Measurements from ENCODE around the gene MINK1.

MINK1 gene

DNA sequence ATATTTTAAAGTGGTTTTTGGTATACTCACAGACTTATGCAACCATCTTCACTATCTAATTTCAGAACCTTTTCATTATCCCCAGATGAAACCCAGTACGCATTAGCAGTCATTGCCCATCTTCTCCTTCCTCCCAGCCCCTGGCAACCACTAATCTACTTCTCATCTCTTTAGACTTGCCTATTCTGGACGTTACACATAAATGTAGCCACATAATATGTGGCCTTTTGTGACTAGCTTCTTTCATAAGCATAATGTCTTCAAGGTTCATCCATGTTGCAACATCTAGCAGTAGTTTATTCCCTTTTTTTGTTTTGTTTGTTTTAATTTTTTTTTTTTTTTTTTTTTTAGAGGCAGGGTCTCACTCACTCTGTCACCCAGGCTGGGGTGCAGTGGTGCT lies 37.7 kb downstream of the MINK1 start:
- no peak for DNase-seq (ENCODE audit: low read depth in 2 of 2)

DNA sequence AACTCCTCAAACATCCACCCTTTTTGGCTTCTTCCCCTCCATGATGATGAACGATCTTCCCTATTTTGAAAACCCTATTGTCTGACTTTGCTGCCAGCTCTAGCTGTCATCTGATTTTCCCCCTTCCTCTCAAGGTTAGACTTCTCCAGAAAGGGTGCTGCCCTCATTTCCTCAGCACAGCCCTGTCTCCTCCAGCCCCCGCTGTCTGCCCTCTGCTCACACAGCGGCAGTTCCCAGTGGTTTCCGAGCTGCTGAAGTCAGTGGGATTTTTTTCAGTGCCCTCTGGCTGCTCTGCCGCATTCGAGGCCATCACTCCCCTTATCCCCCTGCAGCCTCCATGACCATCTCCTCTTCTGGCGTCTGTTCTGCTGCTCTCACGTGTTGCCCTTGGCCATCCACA lies 39.6 kb downstream of the MINK1 start:
- no peak for DNase-seq (ENCODE audit: low read depth in 2 of 2)

DNA sequence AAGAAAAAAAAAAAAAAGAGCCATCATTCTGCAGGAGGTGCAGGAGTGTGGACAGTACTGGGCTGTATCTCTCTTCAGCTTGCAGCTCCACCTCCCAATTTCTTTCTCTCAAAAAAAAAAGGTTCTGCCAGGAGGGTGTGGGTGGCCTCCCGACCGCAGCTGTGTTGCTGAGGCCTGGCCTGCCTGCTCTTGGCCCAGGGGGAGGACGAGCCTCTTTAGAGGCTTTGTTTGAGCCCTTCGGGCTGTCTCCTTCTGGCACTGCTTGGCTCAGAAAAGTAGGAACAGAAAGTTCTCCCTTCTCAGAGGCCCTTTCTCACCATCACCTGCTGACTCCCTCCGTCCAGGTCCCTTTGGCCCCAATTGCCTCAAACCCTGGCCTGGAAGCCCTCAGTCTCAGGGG lies 43.9 kb downstream of the MINK1 start:
- no peak for DNase-seq (ENCODE audit: low read depth in 2 of 2)

DNA sequence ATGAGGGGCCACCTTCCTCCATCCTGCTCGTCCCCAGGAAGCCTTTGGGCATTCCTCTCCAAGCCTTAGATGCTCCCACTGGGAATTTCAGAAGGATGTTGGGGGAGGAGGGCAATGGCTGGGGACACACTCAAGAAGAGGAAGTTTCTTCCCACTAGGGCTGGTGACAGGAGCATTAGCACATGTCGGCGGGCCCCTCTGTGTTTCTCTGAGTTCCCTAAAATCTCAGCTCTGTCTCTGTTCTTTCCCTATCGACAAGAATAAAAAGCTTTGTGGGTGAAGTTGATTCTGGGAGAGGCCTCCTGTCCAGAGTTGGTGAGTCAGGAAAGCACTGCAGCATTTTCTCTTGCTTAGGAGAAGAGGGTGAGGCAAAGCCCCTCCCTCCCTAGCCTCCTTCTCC lies 46.5 kb downstream of the MINK1 start:
- DNase-seq (ENCODE audit: low read depth in 2 of 2): no peak

DNA sequence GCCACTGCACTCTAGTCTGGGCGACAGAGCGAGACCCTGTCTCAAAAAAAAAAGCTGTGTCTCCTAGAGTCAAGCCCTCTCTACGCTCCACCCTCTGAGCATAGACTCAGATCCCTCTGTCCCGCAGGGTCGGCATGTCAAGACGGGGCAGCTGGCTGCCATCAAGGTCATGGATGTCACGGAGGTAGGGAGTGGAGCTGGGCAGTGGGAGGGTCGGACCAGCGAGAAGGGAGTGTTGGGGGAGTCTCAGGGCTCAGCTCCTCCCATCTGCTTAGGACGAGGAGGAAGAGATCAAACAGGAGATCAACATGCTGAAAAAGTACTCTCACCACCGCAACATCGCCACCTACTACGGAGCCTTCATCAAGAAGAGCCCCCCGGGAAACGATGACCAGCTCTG lies 47.7 kb downstream of the MINK1 start:
- DNase-seq (ENCODE audit: low read depth in 2 of 2): no peak

DNA sequence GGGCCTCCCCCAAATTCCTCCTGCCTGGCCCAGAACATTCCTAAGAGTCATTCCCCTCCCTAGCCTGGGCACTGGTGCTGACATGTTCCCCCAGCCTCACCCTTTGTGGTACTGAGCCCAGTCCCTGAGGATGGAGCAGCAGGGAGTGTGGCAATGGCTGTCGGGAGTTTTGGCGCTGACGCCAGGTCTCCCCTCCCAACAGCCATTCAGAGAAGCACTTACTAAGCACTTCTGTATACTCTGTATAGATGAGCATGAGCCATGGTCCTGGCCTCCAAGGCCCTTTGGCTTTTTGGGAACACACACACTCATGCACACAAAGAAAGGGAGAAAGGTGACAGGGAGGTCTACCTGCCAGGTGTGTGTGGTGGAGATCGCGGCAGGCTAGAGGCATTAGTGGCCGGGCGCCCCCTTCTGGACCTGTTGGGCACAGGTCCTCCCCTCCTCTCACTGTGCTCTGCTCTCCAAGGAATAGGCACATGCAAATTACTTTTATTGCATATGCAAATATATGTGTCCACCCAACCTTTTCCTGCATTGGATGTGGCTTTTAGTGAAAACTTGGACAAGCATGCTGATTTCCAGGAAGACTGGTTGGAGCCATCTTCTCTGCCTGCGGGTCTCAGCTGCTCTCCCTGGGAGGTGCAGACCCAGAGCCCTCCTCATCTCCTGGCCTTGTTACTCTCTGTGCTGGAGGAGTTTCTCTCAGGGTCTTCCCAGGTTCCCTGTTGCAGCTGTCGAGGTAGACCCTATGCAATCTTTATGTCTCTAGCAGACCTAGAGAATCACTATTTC lies 48.8 kb downstream of the MINK1 start:
- DNase-seq (ENCODE audit: low read depth in 2 of 2): peak in 1 of 2 donors; percentile 42

DNA sequence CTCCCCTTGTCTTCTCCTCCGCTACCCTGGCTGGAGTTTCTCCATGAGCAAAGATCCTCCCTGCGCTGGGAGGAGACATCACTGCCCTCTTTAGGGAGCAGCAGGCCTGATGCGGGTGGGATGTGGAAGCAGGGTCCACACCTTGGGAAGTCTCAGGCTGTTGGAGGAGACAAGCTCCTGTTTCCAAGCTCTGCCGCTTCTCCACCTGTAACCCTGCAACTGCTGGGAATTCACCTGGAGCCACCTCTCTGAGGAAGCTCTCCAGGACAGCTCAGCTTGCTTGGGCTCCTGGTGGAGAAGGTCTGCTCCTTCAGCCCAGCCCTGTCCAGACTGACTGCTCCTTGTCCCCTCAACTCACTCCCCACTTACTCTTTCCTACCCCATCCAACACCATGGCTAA lies 51.3 kb downstream of the MINK1 start:
- no peak for DNase-seq (ENCODE audit: low read depth in 2 of 2)

DNA sequence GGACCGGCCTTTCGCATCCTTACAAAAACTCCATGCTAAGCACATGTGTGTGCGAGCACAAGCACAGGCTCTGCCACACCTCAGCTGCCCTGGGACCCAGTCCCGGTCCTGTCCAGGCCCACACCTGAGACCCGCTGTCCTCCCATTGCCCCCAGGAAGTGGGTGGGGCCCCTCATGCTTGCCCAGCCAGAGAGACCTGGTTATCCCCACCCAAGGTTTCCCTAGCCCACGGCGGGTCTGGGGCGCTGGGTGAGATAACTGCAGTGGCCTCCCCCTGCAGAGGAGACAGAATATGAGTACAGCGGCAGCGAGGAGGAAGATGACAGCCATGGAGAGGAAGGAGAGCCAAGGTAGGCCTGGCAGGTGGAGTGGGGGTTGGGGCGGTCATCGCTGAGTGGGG lies 53.7 kb downstream of the MINK1 start:
- no peak for DNase-seq (ENCODE audit: low read depth in 2 of 2)

DNA sequence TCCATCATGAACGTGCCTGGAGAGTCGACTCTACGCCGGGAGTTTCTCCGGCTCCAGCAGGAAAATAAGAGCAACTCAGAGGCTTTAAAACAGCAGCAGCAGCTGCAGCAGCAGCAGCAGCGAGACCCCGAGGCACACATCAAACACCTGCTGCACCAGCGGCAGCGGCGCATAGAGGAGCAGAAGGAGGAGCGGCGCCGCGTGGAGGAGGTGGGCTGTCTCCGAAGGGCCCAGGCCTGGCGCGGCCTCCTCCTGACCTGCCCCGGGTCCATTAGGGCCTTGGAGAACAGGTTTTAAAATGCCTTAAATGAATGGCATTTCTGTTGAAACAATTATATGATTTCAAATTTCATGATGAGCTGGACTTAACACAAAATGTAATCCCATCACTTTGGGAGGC lies 54.4 kb downstream of the MINK1 start:
- DNase-seq (ENCODE audit: low read depth in 2 of 2): no peak

DNA sequence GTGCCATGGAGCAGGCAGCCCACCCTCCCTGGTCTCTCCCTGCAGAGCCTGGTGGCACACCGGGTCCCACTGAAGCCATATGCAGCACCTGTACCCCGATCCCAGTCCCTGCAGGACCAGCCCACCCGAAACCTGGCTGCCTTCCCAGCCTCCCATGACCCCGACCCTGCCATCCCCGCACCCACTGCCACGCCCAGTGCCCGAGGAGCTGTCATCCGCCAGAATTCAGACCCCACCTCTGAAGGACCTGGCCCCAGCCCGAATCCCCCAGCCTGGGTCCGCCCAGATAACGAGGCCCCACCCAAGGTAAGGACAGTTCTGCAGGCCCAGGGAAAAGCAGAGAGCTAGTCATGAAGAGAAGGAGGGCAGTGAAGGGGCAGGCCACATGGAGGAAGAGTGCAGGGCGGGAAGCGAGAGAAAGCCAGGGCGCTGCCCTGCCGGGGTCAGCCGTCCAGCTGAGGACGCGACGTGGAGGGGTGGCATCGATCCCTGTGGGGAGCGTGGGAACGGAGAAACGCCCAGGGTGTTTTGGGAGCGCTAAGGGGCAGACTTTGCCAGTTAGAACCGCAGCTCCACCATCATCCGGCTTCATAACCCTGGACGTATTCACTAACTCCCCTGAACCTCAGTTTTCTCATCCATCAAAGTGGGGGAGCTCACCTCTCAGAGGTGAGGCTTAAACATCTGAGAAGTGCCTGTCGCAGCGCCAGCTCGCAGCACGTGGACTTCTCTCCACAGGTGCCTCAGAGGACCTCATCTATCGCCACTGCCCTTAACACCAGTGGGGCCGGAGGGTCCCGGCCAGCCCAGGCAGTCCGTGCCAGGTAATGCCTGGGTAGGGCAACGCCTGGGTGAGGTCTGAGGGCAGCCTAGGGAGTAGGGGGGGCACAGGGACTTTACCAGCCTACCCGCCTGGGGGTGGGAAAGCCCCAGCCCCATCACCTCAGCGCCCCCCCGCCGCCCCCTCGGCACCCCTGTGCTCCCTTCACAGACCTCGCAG lies 58.6 kb downstream of the MINK1 start:
- DNase-seq (ENCODE audit: low read depth in 2 of 2): no peak

DNA sequence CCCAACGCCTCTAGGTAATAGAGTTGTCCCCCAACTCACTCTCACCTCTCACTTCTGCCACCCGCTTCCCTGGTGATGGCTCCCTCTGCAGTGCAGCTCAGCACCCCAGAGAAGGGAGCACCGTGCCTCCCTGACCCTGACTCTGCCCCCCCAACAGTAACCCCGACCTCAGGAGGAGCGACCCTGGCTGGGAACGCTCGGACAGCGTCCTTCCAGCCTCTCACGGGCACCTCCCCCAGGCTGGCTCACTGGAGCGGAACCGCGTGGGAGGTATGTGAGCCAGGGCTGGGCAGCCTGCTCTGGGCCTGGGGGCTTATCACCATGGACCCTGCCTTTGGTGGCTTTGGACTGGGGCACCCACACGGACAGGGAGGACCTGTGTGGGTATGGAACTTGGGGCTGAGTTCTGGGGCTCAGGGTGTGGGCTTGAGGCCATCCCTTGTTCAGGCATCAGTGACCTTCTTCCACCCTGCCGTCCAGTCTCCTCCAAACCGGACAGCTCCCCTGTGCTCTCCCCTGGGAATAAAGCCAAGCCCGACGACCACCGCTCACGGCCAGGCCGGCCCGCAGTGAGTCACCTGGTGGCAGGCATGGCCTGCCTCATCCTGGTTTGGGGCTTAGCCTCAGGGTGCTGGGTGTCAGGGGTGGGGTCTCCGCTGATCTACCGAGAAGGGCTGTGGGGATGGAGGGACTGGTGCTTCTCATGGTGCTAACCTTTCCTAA lies 59.5 kb downstream of the MINK1 start:
- no peak for DNase-seq (ENCODE audit: low read depth in 2 of 2)

DNA sequence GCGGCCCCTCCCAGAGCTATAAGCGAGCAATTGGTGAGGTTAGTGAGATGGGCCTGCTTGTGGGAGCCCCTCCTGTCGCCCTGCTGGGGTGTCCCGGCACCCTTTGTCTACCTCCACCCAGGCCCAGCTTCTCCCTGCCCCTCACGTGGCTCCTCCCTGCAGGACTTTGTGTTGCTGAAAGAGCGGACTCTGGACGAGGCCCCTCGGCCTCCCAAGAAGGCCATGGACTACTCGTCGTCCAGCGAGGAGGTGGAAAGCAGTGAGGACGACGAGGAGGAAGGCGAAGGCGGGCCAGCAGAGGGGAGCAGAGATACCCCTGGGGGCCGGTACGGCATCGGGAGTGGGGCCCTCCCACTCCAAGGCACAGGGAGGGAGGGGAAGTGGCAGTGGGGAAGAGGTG lies 60.1 kb downstream of the MINK1 start:
- no peak for DNase-seq (ENCODE audit: low read depth in 2 of 2)

DNA sequence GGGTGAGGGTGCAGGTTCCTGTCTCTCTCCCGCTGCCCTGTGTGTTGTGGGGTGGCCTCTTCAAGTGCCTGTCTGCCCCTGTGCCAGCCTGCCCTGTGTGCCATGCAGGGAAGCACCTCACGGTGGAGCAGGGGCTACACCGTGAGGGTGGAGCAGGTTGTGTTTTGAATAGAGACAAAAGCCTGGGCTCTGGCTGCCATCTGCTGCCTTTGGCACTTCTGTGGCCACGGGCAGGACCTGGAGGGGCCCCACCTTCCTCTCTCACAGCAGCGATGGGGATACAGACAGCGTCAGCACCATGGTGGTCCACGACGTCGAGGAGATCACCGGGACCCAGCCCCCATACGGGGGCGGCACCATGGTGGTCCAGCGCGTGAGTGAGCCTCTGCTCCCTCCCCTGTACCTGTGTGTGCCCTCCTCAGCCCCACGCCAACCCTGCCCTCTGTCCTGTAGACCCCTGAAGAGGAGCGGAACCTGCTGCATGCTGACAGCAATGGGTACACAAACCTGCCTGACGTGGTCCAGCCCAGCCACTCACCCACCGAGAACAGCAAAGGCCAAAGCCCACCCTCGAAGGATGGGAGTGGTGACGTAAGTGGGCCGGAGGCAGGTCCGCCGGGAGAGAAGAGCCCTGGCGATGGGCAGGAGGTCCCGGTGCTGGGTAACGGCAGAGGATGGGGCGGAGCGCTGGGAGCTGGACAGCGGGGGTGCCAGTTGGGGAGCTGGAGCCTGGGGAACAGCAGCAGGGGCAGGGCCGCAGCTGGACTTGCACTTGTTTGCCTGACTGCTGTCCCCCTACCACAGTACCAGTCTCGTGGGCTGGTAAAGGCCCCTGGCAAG lies 60.8 kb downstream of the MINK1 start:
- no peak for DNase-seq (ENCODE audit: low read depth in 2 of 2)

DNA sequence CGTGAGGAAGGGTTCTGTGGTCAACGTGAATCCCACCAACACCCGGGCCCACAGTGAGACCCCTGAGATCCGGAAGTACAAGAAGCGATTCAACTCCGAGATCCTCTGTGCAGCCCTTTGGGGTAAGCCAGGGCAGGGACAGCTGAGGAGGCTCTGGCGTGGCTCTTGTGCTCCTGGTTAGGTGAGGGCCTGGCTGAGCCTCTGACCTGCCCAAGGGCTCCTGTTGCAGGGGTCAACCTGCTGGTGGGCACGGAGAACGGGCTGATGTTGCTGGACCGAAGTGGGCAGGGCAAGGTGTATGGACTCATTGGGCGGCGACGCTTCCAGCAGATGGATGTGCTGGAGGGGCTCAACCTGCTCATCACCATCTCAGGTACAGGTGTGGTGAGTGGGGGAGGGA lies 62.0 kb downstream of the MINK1 start:
- DNase-seq (ENCODE audit: low read depth in 2 of 2): no peak

DNA sequence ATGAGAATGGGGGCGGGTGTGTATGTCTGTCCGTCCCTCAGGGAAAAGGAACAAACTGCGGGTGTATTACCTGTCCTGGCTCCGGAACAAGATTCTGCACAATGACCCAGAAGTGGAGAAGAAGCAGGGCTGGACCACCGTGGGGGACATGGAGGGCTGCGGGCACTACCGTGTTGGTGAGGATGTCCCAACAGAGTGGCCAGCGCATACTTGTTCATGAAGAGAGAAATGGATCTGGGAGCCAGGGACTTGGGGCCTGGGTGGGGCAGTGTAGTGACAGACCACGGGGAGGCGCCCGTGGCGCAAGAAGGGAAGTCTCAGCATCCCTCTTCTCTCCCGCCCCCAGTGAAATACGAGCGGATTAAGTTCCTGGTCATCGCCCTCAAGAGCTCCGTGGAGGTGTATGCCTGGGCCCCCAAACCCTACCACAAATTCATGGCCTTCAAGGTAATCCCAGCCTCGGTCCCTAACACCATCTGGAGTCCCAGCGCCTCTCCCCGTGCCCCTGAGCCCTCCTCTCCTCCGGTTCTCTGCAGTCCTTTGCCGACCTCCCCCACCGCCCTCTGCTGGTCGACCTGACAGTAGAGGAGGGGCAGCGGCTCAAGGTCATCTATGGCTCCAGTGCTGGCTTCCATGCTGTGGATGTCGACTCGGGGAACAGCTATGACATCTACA lies 62.7 kb downstream of the MINK1 start:
- DNase-seq (ENCODE audit: low read depth in 2 of 2): no peak

DNA sequence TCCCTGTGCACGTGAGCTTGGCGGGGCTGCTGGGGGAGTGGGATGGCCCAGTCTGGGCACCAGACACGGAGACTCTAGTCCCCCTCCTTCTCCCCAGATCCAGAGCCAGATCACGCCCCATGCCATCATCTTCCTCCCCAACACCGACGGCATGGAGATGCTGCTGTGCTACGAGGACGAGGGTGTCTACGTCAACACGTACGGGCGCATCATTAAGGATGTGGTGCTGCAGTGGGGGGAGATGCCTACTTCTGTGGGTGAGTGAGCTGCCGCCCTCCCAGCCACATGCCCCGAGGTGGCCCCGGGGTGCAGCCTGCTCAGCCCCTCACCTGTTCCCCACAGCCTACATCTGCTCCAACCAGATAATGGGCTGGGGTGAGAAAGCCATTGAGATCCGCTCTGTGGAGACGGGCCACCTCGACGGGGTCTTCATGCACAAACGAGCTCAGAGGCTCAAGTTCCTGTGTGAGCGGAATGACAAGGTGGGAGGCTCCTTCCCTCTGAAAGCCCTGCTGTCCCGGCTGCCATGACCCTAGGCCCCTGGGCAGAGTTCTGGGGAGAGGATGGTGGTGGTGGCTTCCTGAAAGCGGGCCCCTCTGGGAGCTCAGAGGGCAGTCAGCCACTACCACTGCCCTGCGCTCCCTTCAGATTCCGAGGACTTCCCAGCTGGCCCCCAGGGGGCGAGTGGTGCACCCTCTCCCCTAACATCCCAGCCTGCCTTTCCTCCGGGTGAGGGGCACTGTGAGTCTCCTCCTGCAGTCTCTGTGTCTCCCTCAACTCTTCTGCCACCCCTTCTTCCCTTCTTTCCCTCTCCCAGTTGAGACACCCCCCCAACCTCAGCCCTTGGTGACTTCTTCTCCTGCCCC lies 63.4 kb downstream of the MINK1 start:
- no peak for DNase-seq (ENCODE audit: low read depth in 2 of 2)

DNA sequence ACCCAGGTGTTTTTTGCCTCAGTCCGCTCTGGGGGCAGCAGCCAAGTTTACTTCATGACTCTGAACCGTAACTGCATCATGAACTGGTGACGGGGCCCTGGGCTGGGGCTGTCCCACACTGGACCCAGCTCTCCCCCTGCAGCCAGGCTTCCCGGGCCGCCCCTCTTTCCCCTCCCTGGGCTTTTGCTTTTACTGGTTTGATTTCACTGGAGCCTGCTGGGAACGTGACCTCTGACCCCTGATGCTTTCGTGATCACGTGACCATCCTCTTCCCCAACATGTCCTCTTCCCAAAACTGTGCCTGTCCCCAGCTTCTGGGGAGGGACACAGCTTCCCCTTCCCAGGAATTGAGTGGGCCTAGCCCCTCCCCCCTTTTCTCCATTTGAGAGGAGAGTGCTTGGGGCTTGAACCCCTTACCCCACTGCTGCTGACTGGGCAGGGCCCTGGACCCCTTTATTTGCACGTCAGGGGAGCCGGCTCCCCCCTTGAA lies 64.1 kb downstream of the MINK1 start:
- no peak for DNase-seq (ENCODE audit: low read depth in 2 of 2)

DNA sequence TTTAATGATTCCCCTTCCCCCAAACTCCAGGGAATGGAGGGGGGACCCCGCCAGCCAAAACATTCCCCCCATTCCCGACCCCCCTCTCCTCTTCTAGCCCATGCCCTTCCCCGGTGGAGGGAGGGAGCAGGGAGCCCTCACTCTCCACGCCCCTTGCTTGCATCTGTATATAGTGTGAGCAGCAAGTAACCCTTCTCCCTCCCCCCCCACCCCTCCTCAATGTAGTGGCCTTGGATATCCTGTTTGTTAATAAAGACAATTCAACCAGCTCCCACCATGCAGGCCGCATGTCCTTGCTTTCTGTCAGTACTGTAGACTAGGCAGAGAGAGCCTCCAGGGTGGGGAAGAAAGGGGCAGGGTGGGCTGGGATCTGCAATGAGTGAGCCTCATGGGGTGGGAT lies 64.6 kb downstream of the MINK1 start:
- DNase-seq (ENCODE audit: low read depth in 2 of 2): no peak

DNA sequence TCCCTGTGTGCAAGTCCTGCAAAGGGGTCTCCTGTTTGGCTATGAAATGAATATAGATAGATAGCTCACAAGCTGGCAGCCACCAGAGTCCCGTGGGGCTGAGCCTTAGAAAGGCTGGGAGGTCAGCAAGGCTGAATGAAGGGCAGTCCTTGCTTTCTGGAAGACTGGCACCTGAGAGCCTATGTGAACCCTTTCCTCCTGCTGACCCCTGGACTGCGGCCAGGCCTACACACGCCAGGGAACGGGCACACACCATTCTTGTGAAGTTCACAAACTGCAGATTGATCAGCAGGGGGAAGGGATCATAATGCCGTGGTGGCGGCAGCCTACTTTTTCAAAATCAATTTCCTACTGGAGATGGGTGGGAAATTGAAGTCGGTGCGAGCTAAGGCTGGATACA lies 65.2 kb downstream of the MINK1 start:
- no peak for DNase-seq (ENCODE audit: low read depth in 2 of 2)

DNA sequence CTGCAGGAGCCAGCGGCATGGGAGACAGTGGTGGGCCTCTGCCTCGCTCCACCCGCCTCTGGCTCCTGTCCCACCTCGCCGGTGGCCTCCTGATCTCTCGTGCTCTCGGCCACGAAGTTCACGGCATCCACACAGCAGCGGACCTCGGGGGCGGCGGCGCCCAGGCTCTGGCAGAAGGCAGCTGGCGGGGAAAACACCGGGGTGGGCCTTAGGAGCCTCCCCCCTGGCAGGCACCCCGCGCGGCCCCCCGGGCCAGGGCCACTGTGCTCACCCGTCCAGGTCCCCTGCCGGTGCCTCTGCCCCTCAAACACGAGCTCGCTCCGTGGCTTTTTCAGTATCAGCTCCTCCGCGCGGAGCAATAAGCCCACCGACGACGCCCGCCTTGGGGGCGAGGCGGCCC lies 65.8 kb downstream of the MINK1 start:
- DNase-seq (ENCODE audit: low read depth in 2 of 2): no peak

Data from stimulated activated CD4-positive, alpha-beta T cell treated with anti-CD3 and anti-CD28 coated beads, Interleukin-15, amount 100 ng/mL, for 48 hours (primary cell).